Measurements from ENCODE around the gene ADAMTS3. TPM values are rescaled to one million over a fixed set of nuclear protein-coding genes. Genes with fewer than 3 reads are reported as not detected.

The ADAMTS3 gene
- total RNA-seq, 1 donor from 2014 or later = 15.9 TPM

DNA sequence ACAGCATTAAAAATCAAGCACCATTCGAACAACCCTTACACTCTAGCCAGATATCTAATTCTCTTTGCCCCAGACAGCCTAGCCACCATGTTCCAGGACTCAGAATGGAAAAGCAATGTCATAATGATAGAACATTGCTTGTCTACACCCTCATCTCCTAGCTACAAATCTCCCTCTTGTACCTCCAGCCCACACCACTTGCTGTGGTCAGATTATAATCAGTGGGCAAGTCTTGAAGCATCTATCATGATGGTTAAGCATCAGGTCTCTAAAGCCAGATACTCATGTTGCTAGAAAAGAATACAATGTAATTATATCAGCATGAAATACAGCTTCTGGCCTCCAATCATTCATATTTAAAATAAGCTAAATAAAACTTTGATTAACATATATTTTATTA is 268.9 kb downstream of the ADAMTS3 start:
- DNase-seq (ENCODE audit: low read depth) = no peak

DNA sequence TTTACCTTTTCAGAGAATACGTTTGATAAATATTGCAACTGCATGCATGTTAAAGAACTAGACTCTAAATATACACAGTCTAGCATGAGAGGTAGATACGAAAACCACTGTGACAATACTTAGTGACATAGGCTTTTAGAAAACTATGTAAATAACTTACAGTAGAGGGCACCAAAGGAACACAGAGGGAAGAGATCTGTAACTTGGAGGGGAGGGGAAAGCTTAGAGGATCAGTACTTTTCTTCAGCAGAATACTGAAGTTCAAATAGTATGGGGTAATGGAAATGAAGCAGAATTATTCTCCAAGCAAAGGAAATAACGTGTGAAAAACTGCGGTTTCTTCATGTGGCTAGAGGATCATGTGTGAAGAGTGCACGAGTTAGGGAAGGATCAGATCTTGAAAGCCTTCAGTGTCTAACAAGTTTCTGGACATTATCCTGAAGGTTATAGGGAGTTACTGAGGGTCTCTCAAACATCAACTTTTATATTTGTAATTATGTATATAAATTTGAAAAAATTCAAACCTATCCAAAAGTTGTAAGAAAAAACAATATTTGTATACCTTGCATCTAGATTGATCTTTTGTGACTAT is 273.0 kb downstream of the ADAMTS3 start:
- DNase-seq (ENCODE audit: low read depth) = peak; percentile 78

DNA sequence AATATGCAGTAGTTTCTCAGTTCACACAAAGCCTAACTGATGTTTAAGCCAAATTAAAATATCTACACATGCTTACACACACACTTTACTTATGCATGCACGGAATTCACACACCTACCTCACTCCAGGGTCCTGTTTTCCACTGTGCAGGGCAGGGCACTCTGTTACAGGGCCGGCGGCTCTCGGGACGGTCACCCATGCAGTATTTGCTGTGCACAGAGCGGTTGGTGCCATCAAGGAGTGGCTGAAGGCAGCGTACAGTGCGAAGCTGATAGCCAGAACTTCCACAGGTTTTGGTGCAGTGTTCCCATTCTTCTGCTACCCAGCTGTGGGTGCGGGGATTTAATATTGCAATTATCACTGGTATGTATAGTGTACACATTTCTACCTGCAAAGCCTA is 278.3 kb downstream of the ADAMTS3 start:
- no peak for DNase-seq (ENCODE audit: low read depth)

DNA sequence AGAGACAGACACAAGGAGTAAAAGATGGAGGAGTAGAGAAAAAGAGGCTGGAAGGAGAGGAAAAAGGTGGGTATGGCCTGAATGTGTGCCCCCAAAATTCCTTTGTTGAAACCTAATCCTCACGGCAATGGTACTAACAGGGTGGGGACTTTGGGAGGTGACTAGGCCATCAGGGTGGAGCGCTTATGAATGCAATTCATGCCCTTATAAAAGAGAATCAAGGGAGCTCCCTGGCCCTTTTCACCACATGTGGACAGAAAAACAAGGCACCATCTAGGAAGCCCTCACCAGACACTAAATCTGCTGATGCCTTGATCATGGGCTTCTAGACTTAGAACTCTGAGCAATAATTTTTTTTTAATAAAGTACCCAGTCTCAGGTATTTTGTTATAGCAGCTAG is 282.1 kb downstream of the ADAMTS3 start:
- DNase-seq (ENCODE audit: low read depth) = no peak

DNA sequence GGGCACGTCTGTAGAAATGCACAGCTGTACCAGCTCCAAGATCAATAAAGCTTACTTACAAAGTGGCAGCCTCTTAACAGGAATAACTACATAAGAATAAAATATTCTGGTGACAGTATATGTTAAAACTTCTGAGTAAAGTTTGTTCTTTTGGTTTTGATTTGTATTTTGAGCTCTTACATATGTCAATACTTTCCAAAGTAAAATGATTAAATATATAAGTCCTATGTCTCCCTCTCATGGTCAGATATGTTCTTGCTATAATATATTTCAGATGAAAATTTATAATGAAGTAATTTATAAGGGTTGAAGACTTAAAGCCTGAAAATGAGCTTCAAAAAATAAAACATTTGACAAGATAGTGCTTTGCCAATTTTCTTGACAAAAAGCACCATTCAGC is 282.8 kb downstream of the ADAMTS3 start:
- DNase-seq (ENCODE audit: low read depth) = peak; percentile 64

DNA sequence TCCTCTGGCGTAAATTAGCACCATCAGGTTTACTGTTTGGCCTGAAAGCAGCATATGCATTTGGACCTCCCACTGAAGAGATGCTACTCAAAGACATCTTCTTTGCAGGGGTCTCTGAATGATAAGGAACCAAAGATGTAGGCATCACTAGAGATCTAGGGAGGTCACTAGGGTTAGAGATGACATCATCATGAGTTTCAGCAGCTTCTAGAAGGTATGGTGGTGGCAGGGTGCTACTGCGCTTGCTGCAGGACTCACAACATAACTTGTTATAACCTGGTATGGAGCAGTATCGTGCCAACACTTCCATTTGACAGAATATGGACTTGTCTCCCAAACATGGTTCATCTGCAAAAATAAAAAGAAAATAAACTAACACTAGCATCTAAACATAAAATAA is 285.7 kb downstream of the ADAMTS3 start:
- DNase-seq (ENCODE audit: low read depth) = no peak

DNA sequence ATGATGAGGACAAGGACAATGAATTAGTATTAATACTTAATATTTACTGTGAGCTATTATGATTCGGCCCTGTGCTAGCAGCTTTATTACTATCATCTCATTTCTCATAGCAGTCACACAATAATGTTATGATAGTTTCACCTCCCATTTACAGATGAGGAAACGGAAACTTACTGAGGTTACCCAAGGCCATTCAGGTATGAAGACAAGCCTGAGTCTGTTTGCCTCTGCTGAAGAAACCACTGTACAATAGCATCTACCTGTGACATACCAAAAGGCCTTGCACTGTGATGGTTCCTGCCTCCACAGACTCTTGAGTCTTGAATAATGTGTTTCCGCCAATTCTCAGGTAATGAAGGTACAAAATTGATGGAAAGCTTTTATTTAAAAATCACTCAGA is 288.8 kb downstream of the ADAMTS3 start:
- no peak for DNase-seq (ENCODE audit: low read depth)

DNA sequence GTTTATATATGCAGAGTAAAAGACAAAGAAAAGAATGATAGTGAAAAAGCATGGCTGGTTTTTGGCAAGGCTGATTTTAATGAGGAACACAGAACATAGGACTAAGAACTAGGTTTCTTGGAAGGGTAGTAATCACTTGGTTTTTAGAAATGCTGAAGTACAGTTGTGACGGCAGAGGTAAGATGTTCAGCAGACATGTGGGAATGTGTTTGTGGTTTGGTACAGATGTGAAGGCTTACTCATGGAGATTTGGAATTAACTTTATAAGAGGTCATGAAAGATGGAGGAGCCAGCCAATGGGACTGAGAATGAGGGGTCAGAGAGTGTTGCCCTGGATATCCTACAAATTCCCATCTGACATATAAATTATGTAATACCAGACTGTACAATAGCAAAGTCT is 293.6 kb downstream of the ADAMTS3 start:
- peak; percentile 35 for DNase-seq (ENCODE audit: low read depth)

DNA sequence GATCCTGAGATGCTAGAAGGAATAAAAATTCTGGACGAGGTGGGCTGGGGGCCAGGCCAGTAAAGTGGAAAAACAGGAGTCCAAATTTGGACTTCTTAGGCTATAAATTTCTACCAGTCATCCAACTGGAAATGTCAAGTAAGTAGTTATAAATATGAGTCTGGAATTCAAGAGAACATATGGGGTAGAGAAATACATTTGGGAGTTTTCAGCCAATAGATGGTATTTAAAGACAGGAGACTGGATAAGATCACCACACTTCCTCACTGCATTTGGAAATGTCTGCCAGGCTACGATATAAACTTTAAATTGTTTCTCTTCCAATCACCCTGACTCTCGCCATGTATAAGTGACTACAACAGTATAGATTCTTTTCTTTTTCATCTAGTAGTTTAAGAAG is 294.8 kb downstream of the ADAMTS3 start:
- DNase-seq (ENCODE audit: low read depth) = no peak

DNA sequence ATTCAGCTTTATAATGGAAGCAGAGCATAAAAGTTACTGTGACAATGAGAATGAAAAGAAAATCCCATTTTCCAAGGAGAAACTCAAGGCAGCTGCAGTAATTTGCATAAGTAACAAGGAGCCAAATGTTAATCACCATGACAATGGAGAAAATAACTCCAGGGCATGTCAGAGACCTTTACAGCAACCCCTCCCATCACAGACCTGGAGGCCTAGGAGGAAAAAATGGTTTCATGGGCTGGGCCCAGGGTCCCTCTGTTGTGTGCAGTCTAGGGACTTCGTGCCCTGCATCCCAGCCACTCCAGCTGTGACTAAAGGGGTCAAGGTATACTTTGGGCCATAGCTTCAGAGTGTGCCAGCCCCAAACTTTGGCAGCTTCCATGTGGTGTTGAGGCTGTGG is 313.8 kb downstream of the ADAMTS3 start:
- no peak for DNase-seq (ENCODE audit: low read depth)

DNA sequence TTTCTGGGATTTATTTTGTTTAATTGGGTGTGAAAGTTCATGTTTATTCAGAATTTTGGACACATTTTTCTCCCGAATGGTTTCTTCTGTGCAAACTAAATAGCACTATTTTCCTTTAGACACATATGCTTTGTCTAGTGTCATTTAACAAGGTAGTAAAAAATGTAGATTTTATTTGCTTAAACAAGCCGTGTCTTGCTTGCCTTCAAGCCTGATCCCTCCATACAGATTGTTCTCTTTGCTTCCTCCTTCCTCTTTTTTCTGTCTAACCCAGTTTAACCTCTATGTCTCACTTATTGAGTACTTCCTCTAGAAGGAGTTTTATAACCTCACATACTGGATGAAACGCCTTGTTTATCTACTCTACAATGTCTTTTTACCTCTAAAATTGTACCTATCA is 325.4 kb downstream of the ADAMTS3 start:
- no peak for DNase-seq (ENCODE audit: low read depth)

DNA sequence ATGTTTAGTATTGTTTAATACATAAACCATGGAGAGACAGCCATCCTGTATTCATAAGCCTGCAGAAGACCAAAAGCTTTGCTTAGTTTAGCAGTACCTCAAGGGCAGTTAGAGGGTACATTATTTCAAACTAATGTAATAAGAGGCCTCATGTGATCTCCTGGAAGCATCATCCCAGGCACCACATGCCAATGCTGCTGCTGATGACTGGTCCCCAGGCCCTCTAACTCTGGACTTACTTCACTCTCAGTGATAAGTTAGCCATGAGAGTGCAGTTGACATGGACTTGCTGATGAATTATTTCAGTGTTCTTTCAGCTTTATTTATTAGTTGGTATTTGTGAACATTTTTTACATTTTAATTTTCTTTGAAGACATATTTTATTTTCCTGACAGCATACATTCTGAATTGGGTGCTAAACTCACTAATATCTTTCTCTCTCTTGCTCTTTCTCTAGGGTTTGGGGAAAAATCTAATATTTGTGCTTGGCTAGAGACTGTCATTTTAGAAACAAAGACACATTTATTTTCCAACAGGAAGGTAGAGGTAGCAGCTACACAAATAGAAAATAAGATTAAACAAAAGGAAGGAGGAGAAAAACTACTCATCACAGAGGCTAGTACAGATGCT is 329.4 kb downstream of the ADAMTS3 start:
- DNase-seq (ENCODE audit: low read depth) = no peak

Data from renal cortical epithelial cell (primary cell).